Gastrocnemius medialis (tissue), 4 donors: Measurements from ENCODE around the gene AQP6. TPM values are rescaled to one million over a fixed set of nuclear protein-coding genes. Genes with fewer than 3 reads are reported as not detected.

Experiments
- ATAC-seq, 2 donors: fragments of 150-250 bp; one replicate each; pipeline ENCODE4 v1.9.1; 2016
- DNase-seq, 2 donors: peaks; one replicate each; pipeline ENCODE4 v3.0.0-alpha.2; 2019
- H3K27ac ChIP-seq, 4 donors: fragments of 200-600 bp; sonication (generic); 1 replicate in 1 of 4; 2 replicates in 3 of 4; pipeline ENCODE4 v1.5.1; 2016 to 2018; ENCODE audit warnings: mild to moderate bottlenecking in 2 of 4, moderate library complexity in 1 of 4
- H3K27me3 ChIP-seq, 3 donors: fragments of 200-600 bp; sonication (generic) in 2 of 3; 1 replicate in 1 of 3; 2 replicates in 2 of 3; pipeline versions ENCODE4 v1.5.1 to v1.6.0; 2016 to 2019; ENCODE audit warnings: mild to moderate bottlenecking in 1 of 3, moderate library complexity in 1 of 3
- H3K36me3 ChIP-seq, 2 donors: fragments of 200-600 bp; sonication (generic) in 1 of 2; one replicate each; pipeline ENCODE4 v1.5.1; 2017 to 2018
- H3K4me1 ChIP-seq, 2 donors: fragments of 200-600 bp; sonication (generic) in 1 of 2; one replicate each; pipeline ENCODE4 v1.5.1; 2016 to 2017; ENCODE audit warnings: mild to moderate bottlenecking in 2 of 2
- H3K4me3 ChIP-seq, 4 donors: fragments of 200-600 bp; sonication (generic) in 3 of 4; 1 replicate in 1 of 4; 2 replicates in 3 of 4; pipeline ENCODE4 v1.5.1; 2016 to 2019; ENCODE audit warnings: mild to moderate bottlenecking in 2 of 4
- H3K9me3 ChIP-seq, 3 donors: fragments of 200-600 bp; sonication (generic) in 2 of 3; 1 replicate in 1 of 3; 2 replicates in 2 of 3; pipeline ENCODE4 v1.5.1; 2016 to 2019
- POLR2A ChIP-seq, 2 donors: fragments of 450-650 bp; IDR thresholded peaks; one replicate each; pipeline ENCODE4 v1.6.1; 2017; ENCODE audit warnings: antibody characterized with exemption in 2 of 2, mild to moderate bottlenecking in 2 of 2, moderate library complexity in 2 of 2
- in situ Hi-C, 4 donors: fragments of 200-750 bp; cut with MboI; loops; one replicate each; pipeline versions ENCODE4 v1.15.0 to v1.8.0; 2017; ENCODE audit warnings: low sequenced_read_pairs in 4 of 4
- intact Hi-C: fragments of 100-400 bp; cut with DNase I; formaldehyde crosslinking; loops from one replicate; pipeline ENCODE4 v1.15.1; 2023; ENCODE audit warnings: low total_unique reads
- total RNA-seq, 4 donors: library from RNA; depleted of rRNA; stranded (reverse); fragments of >200 nt; gene quantifications; one replicate each; pipeline versions ENCODE4 v1.1.0 to v1.2.3, GENCODE V29; 2016
- TF ChIP-seq, protein P1 (sequence below), 5 experiments: fragments of 450-650 bp in 3 of 5; fragments of 200-600 bp in 2 of 5; sonication (generic) in 2 of 5; IDR thresholded peaks in 4 of 5; conservative IDR thresholded peaks in 1 of 5; 1 replicate in 4 of 5; 2 replicates in 1 of 5; pipeline ENCODE4 v1.5.1; 2016 to 2019; ENCODE audit warnings: antibody characterized with exemption in 5 of 5, mild to moderate bottlenecking in 3 of 5, moderate library complexity in 3 of 5

The AQP6 gene
- total RNA-seq, 4 donors from 2014 or later, result not detected

DNA sequence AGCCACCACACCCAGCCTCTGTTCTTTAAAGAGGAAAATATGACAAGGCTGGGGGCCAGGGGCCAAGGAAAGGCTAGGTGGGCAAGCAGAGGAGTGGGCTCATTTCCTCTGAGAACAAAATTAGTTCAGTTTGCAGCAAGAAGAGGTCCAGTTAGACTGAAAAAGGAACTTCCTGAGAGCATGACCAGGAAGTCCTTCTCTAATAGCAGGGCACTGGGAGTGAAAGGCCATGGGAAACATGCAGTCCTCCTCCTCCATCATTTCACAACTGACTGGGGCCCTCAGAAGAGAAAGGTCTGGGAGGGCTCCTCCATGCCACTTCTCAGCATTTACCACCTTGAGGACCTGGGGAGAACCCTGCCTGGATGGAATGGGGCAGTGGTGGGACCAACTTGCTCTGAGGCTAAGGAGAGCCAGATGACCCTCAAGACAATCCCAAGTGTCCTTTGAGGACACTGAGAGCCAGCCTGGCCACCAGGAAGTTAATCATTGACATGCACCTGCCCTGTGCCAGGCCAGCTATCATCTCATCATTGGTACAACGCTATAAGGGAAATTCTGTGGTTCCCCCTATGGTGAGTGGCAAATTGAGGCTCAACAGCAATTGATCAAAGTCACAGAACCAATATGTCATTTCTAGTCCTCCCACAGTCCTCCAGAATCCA is 20.2 kb upstream of the AQP6 start:
- DNase-seq, result no peak
- Histone ChIP-seq H3K27ac (no peak overlapping the region), H3K27me3 (peaks cover 11 to 24% (median 12%) of the 10 kb centered on the region in 3 donors), H3K4me3 (no peak overlapping the region), H3K9me3 (no peaks in the 10 kb centered on the region), H3K36me3 (no peaks in the 10 kb centered on the region), H3K4me1 (no peaks in the 10 kb centered on the region)
- no peak for ATAC-seq
- intact Hi-C loops (no loop called here), in situ Hi-C loops (no loop called here)
- TF ChIP-seq POLR2A (IDR thresholded peaks at IDR 0.05), result no peak
- TF ChIP-seq, protein P1, sequence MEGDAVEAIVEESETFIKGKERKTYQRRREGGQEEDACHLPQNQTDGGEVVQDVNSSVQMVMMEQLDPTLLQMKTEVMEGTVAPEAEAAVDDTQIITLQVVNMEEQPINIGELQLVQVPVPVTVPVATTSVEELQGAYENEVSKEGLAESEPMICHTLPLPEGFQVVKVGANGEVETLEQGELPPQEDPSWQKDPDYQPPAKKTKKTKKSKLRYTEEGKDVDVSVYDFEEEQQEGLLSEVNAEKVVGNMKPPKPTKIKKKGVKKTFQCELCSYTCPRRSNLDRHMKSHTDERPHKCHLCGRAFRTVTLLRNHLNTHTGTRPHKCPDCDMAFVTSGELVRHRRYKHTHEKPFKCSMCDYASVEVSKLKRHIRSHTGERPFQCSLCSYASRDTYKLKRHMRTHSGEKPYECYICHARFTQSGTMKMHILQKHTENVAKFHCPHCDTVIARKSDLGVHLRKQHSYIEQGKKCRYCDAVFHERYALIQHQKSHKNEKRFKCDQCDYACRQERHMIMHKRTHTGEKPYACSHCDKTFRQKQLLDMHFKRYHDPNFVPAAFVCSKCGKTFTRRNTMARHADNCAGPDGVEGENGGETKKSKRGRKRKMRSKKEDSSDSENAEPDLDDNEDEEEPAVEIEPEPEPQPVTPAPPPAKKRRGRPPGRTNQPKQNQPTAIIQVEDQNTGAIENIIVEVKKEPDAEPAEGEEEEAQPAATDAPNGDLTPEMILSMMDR (IDR thresholded peaks at IDR 0.05 in 4 of 5, conservative IDR thresholded peaks at IDR 0.05 in 1 of 5), result no peak

GRCh38 chr12:49953151-49953550 is 19.6 kb upstream of the AQP6 start:
- peaks cover 11 to 24% (median 12%) of the 10 kb centered on the region in 3 donors for H3K27me3 ChIP-seq
- H3K27ac ChIP-seq, result no peak overlapping the region
- H3K4me1 ChIP-seq, result no peaks in the 10 kb centered on the region
- ATAC-seq (no peak), DNase-seq (no peak)
- no peaks in the 10 kb centered on the region for H3K36me3 ChIP-seq
- in situ Hi-C loops (no loop called here), intact Hi-C loops (no loop called here)
- H3K9me3 ChIP-seq, result no peaks in the 10 kb centered on the region
- no peak overlapping the region for H3K4me3 ChIP-seq
- TF ChIP-seq POLR2A (IDR thresholded peaks at IDR 0.05), result no peak
- TF ChIP-seq, protein P1 (IDR thresholded peaks at IDR 0.05 in 4 of 5, conservative IDR thresholded peaks at IDR 0.05 in 1 of 5), result no peak

DNA sequence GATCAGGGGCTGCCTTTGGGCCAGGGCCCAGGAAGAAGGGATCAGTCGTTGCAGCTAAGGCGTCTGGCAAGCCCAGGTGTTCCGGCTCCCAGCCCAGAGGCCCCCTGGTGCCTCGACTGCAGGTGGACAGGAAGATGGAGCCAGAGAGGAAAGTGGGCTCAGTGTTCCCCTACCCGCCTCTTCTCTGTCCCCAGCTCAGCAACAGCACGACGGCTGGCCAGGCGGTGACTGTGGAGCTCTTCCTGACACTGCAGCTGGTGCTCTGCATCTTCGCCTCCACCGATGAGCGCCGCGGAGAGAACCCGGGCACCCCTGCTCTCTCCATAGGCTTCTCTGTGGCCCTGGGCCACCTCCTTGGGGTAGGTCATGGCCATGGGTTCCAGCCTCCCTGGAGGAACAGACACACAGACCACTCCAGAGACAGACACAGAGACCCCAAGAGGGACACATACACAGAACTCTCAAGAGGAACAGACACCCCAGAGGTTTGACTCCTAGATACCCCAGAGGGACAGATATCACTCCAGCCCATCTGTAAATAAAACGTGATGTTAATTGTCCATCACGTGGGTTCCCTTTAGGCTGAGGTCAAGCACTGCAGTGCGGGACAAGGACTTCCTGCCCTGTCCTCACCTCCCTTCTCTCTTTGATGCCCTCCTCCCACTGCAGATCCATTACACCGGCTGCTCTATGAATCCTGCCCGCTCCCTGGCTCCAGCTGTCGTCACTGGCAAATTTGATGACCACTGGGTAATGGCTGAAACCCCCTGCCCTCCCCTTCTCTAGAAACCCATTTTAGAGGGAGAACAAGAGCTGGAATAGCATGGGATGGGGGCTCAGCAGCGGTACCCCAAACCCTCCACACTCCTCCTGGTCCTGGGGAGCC is 18.5 kb upstream of the AQP6 start:
- ATAC-seq (no peak), DNase-seq (no peak)
- no peaks in the 10 kb centered on the region for H3K36me3 ChIP-seq
- no peaks in the 10 kb centered on the region for H3K9me3 ChIP-seq
- in situ Hi-C loops, result no loop called here
- no peak overlapping the region for H3K4me3 ChIP-seq
- TF ChIP-seq POLR2A (IDR thresholded peaks at IDR 0.05), result no peak
- TF ChIP-seq, protein P1 (IDR thresholded peaks at IDR 0.05 in 4 of 5, conservative IDR thresholded peaks at IDR 0.05 in 1 of 5), result no peak
- no peaks in the 10 kb centered on the region for H3K4me1 ChIP-seq
- H3K27ac ChIP-seq, result no peak overlapping the region
- intact Hi-C loops, result no loop called here
- peaks cover 12 to 24% (median 14%) of the 10 kb centered on the region in 3 donors for H3K27me3 ChIP-seq

GRCh38 chr12:49954863-49955830 is 17.6 kb upstream of the AQP6 start:
- Histone ChIP-seq H3K27ac (no peak overlapping the region), H3K36me3 (no peaks in the 10 kb centered on the region), H3K27me3 (peaks cover 20 to 30% (median 23%) of the 10 kb centered on the region in 3 donors), H3K9me3 (no peaks in the 10 kb centered on the region), H3K4me3 (no peak overlapping the region), H3K4me1 (no peaks in the 10 kb centered on the region)
- TF ChIP-seq, protein P1 (IDR thresholded peaks at IDR 0.05 in 4 of 5, conservative IDR thresholded peaks at IDR 0.05 in 1 of 5), result no peak
- TF ChIP-seq POLR2A (IDR thresholded peaks at IDR 0.05), result no peak
- ATAC-seq (no peak), DNase-seq (no peak)
- intact Hi-C loops, result no loop called here
- in situ Hi-C loops, result no loop called here
